Measurements from ENCODE around the gene KLHL29. TPM values are rescaled to one million over a fixed set of nuclear protein-coding genes. Genes with fewer than 3 reads are reported as not detected.

Gene KLHL29
- total and polyA plus RNA-seq, 10 of the 15 experiments (the other 5 are each of a cell fraction or from before 2014, with no cell fraction given): 1.4 to 19.5 (median 6.1) TPM

DNA sequence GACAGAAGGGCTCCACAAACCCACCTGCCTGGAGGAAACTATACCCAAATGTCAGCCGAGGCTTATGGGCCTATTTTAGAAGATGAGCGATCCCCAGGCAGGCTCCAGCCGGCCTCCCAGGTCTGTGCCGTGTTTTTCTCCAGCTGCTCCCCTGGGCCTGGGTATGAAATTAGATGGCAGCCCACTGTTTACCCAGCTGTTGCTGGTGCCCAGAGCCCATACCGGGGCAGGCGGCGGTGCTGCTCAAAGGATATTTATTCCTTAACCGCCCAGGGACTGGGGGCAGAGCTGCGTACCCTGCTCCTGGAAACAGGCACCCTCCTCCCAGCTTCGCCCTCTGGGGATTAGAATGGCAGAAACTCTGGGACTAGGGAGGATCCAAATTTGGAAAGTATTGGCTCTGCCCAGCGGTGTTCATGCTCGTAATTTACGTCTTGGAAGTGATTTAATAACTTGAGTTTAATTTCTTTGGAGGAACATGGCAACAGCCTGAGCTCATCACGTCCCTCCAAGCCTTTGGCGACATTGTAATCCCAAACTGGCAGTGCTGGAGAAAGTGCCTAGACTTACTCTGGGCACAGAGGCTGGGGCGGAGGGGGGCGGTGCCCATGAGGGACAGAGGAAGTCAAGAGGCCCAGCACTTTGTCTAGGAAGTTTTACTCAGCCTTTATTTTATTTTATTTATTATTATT is 199.2 kb downstream of the KLHL29 start (continued):
- TF ChIP-seq RELB (IDR thresholded peaks at IDR 0.05; ENCODE audit: low read depth) (no peak), HDAC2 (IDR thresholded peaks at IDR 0.05) (no peak), SMC3 (IDR thresholded peaks at IDR 0.05; ENCODE audit: borderline replicate concordance, low read length) (no peak), NKRF (conservative IDR thresholded peaks at IDR 0.05) (no peak), MYB (IDR thresholded peaks at IDR 0.05; ENCODE audit: borderline replicate concordance, low read depth, low read length) (no peak), BHLHE40 (IDR thresholded peaks at IDR 0.05; ENCODE audit: borderline replicate concordance in 1 of 2, low read depth in 2 of 2, low read length in 1 of 2) (no peak), EED (IDR thresholded peaks at IDR 0.05; ENCODE audit: low read depth) (no peak), SMAD5 (IDR thresholded peaks at IDR 0.05; ENCODE audit: low read depth) (no peak)
